ENCODE results near the gene RNF214. TPM values are rescaled to one million over a fixed set of nuclear protein-coding genes. Genes with fewer than 3 reads are reported as not detected.

The RNF214 gene
- total RNA-seq, 2 experiments from 2014 or later: 14.7 to 18.3 TPM

DNA sequence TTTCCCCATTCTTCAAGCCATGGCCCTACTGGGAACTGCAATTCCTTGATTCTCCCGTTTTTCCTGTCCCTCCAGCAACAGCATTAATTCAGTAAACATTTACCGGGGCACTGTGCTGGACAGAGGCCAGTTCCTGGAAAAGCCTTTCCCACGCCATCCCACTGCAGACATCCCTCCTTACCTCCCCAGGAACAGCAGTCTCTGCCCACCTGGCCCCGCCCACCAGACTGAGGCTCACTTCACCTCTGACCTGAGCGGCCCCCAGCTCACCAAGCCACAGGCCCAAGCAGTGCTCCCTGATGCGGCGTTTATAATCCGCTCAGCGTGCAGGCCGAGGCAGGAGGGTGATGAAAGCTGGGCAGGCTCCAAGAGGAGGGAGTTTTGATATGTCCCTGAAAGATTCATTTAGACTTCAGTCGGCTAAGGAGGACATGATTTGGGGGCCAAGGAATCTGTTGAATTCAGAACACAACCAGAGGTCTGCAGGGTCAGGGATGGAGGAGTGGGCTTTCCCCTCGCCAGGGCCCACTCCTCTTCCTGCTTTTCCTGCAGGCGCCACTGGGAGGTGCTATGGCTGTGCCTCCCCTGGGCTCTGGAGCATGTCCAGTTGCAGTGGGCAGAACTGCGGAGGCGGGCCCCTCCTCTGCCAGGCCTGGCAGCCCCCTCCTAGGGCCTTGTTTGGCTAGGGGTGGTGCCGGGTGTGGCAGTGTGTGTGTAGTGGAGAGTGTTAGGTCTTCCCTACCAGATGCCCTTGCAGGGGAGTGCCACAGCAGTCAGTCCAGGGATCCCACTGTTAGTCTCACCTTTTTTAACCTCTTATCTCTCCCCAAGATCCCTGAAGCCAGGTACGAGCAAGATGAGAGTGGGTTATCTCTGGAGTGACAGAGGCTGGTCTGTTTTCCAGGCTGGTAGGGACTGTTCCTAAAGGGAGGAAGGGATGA lies 34.7 kb upstream of the RNF214 start:
- CTCF ChIA-PET: interaction anchor here (0.9 to 1.6 kb wide), 4 partner anchors 14 to 29 kb away, joined by 3 to 6 read pairs (median 3); no protein-coding TSS in a partner anchor
- TF ChIP-seq, protein P1, sequence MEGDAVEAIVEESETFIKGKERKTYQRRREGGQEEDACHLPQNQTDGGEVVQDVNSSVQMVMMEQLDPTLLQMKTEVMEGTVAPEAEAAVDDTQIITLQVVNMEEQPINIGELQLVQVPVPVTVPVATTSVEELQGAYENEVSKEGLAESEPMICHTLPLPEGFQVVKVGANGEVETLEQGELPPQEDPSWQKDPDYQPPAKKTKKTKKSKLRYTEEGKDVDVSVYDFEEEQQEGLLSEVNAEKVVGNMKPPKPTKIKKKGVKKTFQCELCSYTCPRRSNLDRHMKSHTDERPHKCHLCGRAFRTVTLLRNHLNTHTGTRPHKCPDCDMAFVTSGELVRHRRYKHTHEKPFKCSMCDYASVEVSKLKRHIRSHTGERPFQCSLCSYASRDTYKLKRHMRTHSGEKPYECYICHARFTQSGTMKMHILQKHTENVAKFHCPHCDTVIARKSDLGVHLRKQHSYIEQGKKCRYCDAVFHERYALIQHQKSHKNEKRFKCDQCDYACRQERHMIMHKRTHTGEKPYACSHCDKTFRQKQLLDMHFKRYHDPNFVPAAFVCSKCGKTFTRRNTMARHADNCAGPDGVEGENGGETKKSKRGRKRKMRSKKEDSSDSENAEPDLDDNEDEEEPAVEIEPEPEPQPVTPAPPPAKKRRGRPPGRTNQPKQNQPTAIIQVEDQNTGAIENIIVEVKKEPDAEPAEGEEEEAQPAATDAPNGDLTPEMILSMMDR (IDR thresholded peaks at IDR 0.05): peak; percentile 18
- Mint-ChIP-seq H3K36me3 (ENCODE audit: low read depth) (no peaks in the 10 kb centered on the region), H3K27me3 (no peaks in the 10 kb centered on the region), H3K4me1 (ENCODE audit: low read depth) (no peaks in the 10 kb centered on the region), H3K9me3 (no peaks in the 10 kb centered on the region), H3K4me3 (no peak overlapping the region), H3K27ac (no peak overlapping the region)
- no peak for DNase-seq
- POLR2A ChIA-PET: interaction anchor here (1.0 to 1.2 kb wide), 2 partner anchors 15 to 33 kb away, joined by 3 to 5 read pairs; no protein-coding TSS in a partner anchor
- intact Hi-C loops (cut with micrococcal nuclease): no loop called here
- ATAC-seq: peak; percentile 28

DNA sequence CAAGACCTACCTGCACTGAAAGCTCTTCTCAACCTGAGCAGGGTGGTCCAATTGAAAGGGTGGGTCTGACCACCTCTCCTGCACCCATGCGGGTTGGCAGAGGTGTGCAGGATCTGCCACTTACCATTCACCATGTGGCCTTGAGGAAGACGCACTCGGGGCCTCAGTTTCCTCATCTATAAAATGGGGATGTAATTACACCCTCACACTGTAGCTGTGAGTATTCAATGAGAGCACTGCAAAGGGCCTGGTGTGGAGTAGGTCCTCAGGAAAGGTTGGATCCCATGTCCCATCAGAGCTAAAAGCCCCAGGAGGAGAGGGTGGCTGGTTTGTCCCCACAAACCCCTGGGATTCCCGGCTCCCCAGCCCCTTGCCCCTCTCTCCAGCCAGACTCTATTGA lies 33.9 kb upstream of the RNF214 start:
- no peak overlapping the region for H3K27ac Mint-ChIP-seq
- H3K27me3 Mint-ChIP-seq: no peaks in the 10 kb centered on the region
- intact Hi-C loops (cut with micrococcal nuclease): no loop called here
- DNase-seq (no peak), ATAC-seq (no peak)
- ChIA-PET POLR2A (interaction anchor here (1.2 kb wide), 1 partner anchor 32 kb away, joined by 3 read pairs; no protein-coding TSS in a partner anchor), CTCF (no interaction called here)
- TF ChIP-seq, protein P1 (IDR thresholded peaks at IDR 0.05): no peak
- H3K36me3 Mint-ChIP-seq (ENCODE audit: low read depth): peaks cover 3% of the 10 kb centered on the region
- H3K9me3 Mint-ChIP-seq: no peaks in the 10 kb centered on the region
- H3K4me3 Mint-ChIP-seq: no peak overlapping the region
- no peaks in the 10 kb centered on the region for H3K4me1 Mint-ChIP-seq (ENCODE audit: low read depth)

GRCh38 chr11:117199053-117199915 lies 33.2 kb upstream of the RNF214 start, which contains the start of gene TAGLN:
Gene TAGLN (plus strand): TSS chr11:117199370. CDS start chr11:117203014, 3,644 bp downstream.
- TF ChIP-seq, protein P1 (IDR thresholded peaks at IDR 0.05): no peak
- H3K36me3 Mint-ChIP-seq (ENCODE audit: low read depth): peaks cover 7% of the 10 kb centered on the region
- H3K4me1 Mint-ChIP-seq (ENCODE audit: low read depth): no peaks in the 10 kb centered on the region
- H3K4me3 Mint-ChIP-seq: no peak within 1 kb of the TSS
- DNase-seq (no peak), ATAC-seq (no peak)
- ChIA-PET POLR2A (interaction anchor here (1.2 kb wide), 1 partner anchor 31 kb away, joined by 3 read pairs; no protein-coding TSS in a partner anchor), CTCF (no interaction called here)
- H3K9me3 Mint-ChIP-seq: no peaks in the 10 kb centered on the region
- H3K27ac Mint-ChIP-seq: no peak within 1 kb of the TSS
- no peaks in the 10 kb centered on the region for H3K27me3 Mint-ChIP-seq
- intact Hi-C loops (cut with micrococcal nuclease): no loop called here

DNA sequence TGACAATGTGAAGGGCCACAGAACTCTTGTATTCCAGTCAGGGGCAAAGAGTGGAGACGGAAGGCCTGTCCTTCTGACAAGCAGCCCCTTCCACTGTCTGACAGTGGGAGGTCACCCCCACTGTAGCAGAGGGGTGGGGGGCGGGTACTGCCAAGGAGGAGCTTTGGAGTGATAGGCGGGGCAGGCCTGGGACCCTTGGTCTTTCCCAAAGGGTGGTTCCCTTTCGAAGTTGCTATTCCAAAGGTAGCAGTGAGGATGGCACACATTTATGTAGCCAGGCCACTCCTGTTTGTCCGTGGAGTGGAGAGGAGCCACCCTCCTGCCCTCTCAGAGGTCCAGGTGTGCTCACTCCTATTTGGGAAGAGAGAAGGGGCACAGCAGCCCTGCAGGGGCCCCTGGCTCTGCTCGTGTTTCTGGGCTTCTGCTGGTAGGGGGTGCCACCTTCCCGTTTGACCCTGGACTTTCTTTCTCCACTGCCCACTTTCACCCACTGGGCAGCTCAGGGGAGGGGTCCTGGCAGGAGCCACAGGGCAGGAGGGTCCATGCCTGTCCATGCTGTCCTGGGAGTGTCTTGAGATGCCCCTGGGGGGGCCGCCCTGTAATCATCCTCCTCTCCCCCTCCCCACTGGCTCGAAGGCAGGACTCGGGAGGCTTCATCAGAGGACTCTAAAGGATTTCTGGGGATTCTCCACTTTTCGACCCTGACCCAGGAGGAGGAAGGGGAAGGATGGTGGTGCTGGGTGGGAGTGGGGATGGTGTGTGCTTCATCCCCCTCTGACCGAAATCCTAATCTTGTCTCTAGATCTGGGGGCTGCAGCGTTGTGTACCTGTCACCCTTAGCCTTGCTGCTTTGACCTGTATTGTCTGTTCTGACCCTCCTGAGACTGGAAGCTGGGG lies 32.3 kb upstream of the RNF214 start:
- CTCF ChIA-PET: no interaction called here
- Mint-ChIP-seq H3K27me3 (no peaks in the 10 kb centered on the region), H3K4me1 (ENCODE audit: low read depth) (no peaks in the 10 kb centered on the region), H3K27ac (no peak overlapping the region), H3K4me3 (no peak overlapping the region), H3K9me3 (no peaks in the 10 kb centered on the region), H3K36me3 (ENCODE audit: low read depth) (peaks cover 11% of the 10 kb centered on the region)
- POLR2A ChIA-PET: interaction anchor here (4.4 kb wide), 1 partner anchor 21 kb away, joined by 21 read pairs; no protein-coding TSS in a partner anchor
- intact Hi-C loops (cut with micrococcal nuclease): no loop called here
- DNase-seq (no peak), ATAC-seq (no peak)
- TF ChIP-seq, protein P1 (IDR thresholded peaks at IDR 0.05): no peak
